Measurements from ENCODE around the gene CCNL2.
A peak's percentile ranks its signal among the peaks of the same experiment; 100 is the strongest.
"Not testable (repeated sequence)": the region's sequence is repeated elsewhere in the genome, so short reads cannot be mapped to it uniquely, and the experiment has no call there.

Gene CCNL2

DNA sequence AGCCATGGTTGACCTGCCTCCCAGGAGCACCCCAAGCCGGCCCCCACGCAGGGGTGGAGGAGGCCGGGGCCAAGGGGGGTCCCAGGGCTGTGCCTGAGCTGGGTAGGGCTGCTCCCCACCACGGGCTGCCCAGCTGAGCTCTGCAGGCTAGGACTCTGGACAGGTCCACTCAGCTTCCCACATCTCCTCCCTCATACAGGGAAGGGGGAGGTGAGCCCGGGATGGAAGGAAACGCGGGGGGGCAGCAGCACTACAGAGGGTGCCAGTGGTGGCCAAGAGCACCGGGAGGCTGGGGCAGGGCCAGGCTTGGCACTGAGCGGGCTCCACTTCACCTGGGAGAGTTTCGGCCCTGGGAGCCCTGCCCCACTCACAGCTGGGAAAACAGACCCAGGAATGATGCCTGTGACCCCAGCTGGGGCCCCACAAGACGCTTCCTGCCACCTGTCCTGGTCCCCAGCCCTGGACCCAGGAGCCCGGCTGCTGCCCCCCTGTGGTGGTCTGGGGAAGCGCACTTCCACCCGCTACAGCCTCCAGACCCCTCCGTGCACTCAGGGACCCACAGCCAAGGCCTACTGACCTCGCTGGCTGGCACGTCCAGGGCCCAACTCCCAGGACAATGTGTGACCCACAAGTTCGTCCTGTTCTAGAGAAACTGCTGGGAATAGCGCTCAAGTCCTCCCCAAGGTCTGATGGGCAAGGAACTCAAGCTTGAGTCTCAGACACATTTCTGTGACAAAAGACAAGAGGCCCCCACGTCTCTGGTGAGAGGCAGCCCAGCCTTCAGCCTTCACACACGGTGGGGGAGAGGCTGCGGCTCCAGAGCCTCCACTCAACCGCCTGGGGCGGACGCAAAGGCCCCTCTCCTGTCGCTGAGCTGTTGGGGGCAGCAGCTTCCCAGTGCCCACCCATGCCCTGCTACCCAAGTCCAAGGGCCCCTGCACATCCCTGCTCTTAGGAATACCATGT lies 27.1 kb downstream of the CCNL2 start:
- no peak overlapping the region for H3K4me3 ChIP-seq (replicated peaks; ENCODE audit: low read depth, low read length)
- TF ChIP-seq CTCF (IDR thresholded peaks at IDR 0.05; ENCODE audit: low read length, missing control alignments), result peak; percentile 84
- no peak for DNase-seq (ENCODE audit: low read depth)

DNA sequence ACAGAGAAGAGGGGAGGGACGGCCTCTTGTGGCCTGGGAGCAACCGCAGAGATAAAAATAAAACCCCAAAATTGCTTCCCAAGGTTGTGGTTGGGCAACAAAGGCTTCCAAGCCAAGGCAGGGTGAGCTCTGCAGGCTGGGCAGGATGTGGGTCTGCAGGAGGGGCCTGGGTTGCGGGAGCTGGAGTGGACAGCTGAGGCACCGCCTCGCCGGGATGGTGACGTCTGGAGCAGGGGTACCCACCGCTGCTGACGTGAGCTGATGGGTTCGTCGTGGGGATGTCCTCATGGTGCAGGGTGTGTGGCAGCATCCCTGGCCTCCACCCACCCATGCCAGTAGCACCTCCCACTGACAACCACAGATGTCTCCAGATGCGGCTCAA lies 27.8 kb downstream of the CCNL2 start:
- H3K4me3 ChIP-seq (replicated peaks; ENCODE audit: low read depth, low read length), result no peak overlapping the region
- no peak for DNase-seq (ENCODE audit: low read depth)
- no peak for TF ChIP-seq CTCF (IDR thresholded peaks at IDR 0.05; ENCODE audit: low read length, missing control alignments)

DNA sequence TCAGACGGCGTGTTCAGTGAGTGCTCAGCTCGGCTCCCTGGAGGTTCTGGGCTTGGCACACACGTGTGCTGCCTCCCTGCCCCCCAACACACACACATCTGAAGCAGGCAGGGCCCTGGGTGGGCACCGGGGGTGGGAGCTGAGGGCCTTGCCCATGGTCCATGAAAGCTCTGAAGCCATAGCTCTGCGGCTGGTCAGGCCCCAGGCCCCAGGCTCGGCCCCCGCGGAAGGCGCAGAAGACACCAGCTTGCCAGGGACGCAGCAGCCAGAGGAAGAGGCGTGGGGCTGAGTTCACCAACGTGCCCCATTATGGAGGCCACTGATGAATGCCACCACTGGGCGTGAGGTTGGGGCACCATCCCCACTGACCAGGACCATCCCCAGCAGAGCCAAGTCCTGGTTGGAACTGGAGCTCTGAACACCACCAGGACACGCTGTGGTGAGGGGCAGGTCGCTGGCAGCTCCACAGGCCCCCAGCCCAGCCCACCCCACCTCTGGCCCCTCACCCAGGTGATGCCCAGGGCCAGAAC lies 28.3 kb downstream of the CCNL2 start:
- TF ChIP-seq CTCF (IDR thresholded peaks at IDR 0.05; ENCODE audit: low read length, missing control alignments), result no peak
- DNase-seq (ENCODE audit: low read depth), result no peak
- H3K4me3 ChIP-seq (replicated peaks; ENCODE audit: low read depth, low read length), result no peak overlapping the region

DNA sequence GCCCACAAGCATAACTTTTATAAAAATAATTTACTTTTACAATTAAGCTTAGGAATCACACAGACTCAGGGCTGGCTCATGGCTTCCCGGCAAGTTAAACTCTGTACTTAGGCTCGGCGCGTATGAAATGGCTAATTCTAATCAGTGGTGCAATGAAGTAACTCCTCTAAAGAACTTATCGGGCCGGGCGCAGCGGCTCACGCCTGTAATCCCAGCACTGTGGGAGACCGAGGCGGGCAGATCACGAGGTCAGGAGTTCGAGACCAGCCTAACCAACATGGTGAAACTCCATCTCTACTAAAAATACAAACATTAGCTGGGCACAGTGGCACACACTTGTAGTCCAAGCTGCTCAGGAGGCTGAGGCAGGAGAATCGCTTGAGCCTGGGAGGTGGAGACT lies 29.0 kb downstream of the CCNL2 start:
- not testable (repeated sequence) for H3K4me3 ChIP-seq (replicated peaks; ENCODE audit: low read depth, low read length); DNase-seq (ENCODE audit: low read depth)

GRCh38 chr1:1367315-1367714 lies 31.8 kb downstream of the CCNL2 start:
- H3K4me3 ChIP-seq (replicated peaks; ENCODE audit: low read depth, low read length), result no peak overlapping the region
- DNase-seq (ENCODE audit: low read depth), result no peak
- TF ChIP-seq CTCF (IDR thresholded peaks at IDR 0.05; ENCODE audit: low read length, missing control alignments), result no peak

- no peak for TF ChIP-seq CTCF (IDR thresholded peaks at IDR 0.05; ENCODE audit: low read length, missing control alignments)
- no peak overlapping the region for H3K4me3 ChIP-seq (replicated peaks; ENCODE audit: low read depth, low read length)
- DNase-seq (ENCODE audit: low read depth), result no peak
Observed at GRCh38 chr1:1366699-1367066, 32.5 kb downstream of the CCNL2 start.

DNA sequence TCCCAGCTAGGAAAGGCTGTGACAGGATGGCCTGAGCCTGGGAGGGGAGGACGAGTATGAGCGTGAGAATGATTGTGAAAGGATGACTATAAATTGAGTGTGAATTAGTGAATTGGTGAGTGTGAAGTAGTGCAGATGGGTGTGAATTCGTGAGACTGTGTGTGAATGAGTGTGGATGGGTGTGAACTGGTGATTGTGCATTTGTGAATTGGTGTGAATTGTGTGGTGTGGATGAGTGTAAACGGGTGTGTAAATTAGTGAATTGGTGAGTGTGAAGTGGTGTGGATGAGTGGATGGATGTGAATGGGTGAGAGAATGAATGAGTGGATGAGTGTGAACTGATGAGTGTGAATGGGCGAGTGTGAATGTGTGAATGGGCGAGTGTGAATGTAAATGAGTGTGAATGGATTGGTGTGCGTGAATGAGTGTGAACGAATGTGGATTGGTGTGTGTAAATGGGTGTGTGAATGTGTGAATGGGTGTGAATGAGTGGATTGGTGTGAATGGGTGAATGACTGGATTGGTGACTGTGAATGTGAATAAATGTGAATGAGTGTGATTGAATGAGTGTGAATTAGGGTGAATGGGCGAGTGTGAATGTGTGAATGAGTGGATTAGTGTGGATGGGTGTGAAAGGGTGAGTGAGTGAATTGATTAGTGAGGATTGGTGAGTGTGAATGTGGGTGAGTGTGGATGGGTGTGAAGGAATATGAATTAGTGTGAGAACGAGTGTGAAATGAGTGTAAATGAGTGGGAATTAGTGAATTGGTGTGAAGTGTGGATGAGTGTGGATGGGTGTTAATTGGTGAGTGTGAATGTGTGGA lies 33.0 kb downstream of the CCNL2 start:
- DNase-seq (ENCODE audit: low read depth), result no peak
- H3K4me3 ChIP-seq (replicated peaks; ENCODE audit: low read depth, low read length), result no peak overlapping the region
- TF ChIP-seq CTCF (IDR thresholded peaks at IDR 0.05; ENCODE audit: low read length, missing control alignments), result no peak

Data from fibroblast of pulmonary artery (primary cell).